ENCODE data around the gene COL16A1. TPM values are rescaled to one million over a fixed set of nuclear protein-coding genes. Genes with fewer than 3 reads are reported as not detected.

COL16A1 gene
- total RNA-seq, 1 experiment from 2014 or later = 6.2 TPM

DNA sequence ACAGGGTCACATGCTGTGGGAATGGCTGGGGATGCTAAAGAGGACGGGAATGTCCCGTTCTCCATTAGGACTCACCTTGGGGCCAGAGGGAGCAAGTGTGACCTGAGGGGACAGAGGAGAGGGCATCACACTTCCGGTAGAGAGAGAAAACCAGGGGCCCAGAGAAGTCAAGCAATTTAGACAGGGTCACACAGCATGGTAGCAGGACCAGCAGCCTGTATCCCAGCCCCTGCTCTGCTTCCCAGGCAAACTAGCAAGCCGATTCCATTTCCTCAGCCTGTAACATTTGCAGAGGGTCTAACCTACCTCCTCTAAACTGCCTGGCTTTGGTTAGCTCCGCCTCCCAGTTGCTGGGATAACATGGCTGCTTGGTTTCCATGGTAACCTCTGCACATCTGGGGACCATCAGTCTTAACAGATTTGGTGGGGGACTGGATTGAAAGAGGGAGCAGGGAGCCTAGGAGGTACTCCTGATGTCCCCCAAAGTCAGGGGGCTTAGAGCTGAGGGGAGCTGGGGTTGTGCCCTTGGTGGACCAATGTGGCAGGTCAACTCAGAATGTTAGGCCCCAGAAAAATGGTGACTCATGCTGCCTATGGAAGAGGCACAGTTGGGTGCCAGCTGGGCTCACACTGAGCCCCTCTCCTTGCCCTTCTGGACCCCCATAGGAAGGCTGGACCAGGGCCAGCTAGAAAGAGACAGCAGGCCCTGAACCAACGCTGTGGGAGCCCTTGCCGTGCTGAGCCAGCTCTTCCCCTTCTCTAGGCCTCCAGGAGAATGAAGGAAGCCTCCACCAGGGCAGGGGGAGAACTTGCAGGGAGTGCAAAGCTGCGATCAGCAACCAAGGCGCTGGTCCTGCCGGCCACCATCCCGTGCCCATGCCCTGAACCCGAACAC is 9.5 kb downstream of the COL16A1 start:
- H3K9ac ChIP-seq (ENCODE audit: extremely low read depth, insufficient read length, low read length) = no peak overlapping the region
- H4K20me1 ChIP-seq (ENCODE audit: control insufficient read depth, insufficient read depth, insufficient read length) = no peaks in the 10 kb centered on the region
- no peak overlapping the region; a peak in 1 of 7 replicates for H3K27ac Mint-ChIP-seq
- no peak overlapping the region for H3K4me3 Mint-ChIP-seq
- no CpG with 5 or more reads among the region's 12 CpGs for WGBS (ENCODE audit: extremely low coverage, insufficient read length, low lambda C conversion rate)
- no peaks in the 10 kb centered on the region for H3K4me1 ChIP-seq (ENCODE audit: insufficient read depth, low read length)
- H3K79me1 ChIP-seq (ENCODE audit: insufficient read depth, low read depth, low read length, poor library complexity, severe bottlenecking) = no peaks in the 10 kb centered on the region
- H3K4me2 ChIP-seq (ENCODE audit: insufficient read depth, insufficient read length, low read length) = no peak overlapping the region
- H3K9me3 Mint-ChIP-seq = no peaks in the 10 kb centered on the region
- H2BK15ac ChIP-seq (ENCODE audit: low read depth, low read length) = no peak overlapping the region
- H3K14ac ChIP-seq (ENCODE audit: insufficient read depth, low read length) = no peak overlapping the region
- H3K4ac ChIP-seq (ENCODE audit: low read depth, low read length) = no peak overlapping the region
- no peak overlapping the region for H2AFZ ChIP-seq (ENCODE audit: low read length)
- no peaks in the 10 kb centered on the region for H3K27me3 ChIP-seq (ENCODE audit: insufficient read depth, low read length)
- H2AK5ac ChIP-seq (ENCODE audit: insufficient read length, low read length) = no peak overlapping the region
- no peak overlapping the region for H3K23ac ChIP-seq (ENCODE audit: insufficient read length, low read depth, low read length)
- H3K4me1 Mint-ChIP-seq = peaks cover 14 to 15% of the 10 kb centered on the region in 2 experiments
- H3K36me3 Mint-ChIP-seq (ENCODE audit: insufficient read depth in 1 of 3, low read depth in 3 of 3) = no peaks in the 10 kb centered on the region
- TF ChIP-seq, protein P1, sequence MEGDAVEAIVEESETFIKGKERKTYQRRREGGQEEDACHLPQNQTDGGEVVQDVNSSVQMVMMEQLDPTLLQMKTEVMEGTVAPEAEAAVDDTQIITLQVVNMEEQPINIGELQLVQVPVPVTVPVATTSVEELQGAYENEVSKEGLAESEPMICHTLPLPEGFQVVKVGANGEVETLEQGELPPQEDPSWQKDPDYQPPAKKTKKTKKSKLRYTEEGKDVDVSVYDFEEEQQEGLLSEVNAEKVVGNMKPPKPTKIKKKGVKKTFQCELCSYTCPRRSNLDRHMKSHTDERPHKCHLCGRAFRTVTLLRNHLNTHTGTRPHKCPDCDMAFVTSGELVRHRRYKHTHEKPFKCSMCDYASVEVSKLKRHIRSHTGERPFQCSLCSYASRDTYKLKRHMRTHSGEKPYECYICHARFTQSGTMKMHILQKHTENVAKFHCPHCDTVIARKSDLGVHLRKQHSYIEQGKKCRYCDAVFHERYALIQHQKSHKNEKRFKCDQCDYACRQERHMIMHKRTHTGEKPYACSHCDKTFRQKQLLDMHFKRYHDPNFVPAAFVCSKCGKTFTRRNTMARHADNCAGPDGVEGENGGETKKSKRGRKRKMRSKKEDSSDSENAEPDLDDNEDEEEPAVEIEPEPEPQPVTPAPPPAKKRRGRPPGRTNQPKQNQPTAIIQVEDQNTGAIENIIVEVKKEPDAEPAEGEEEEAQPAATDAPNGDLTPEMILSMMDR (conservative IDR thresholded peaks at IDR 0.05) = no peak
- H3K27me3 Mint-ChIP-seq (ENCODE audit: low read depth) = no peaks in the 10 kb centered on the region
- no peak overlapping the region for H3K56ac ChIP-seq (ENCODE audit: insufficient read length, low read depth, low read length)
- H2BK12ac ChIP-seq (ENCODE audit: insufficient read length, low read depth, low read length) = no peak overlapping the region
- H2BK20ac ChIP-seq (ENCODE audit: low read depth, low read length, poor library complexity, severe bottlenecking) = no peak overlapping the region
- no peak overlapping the region for H4K8ac ChIP-seq (replicated peaks; ENCODE audit: insufficient read length, low read depth, low read length)
- no peak overlapping the region for H4K91ac ChIP-seq (ENCODE audit: insufficient read length, low read depth, low read length)
- no peaks in the 10 kb centered on the region for H3K79me2 ChIP-seq (ENCODE audit: insufficient read depth, low read length)
- no peak overlapping the region for H3K18ac ChIP-seq (ENCODE audit: insufficient read length, low read depth, low read length)
- H2BK120ac ChIP-seq (ENCODE audit: low read depth, low read length, poor library complexity, severe bottlenecking) = no peak overlapping the region
- H3K9me3 ChIP-seq (ENCODE audit: control insufficient read depth, low read depth, low read length) = no peaks in the 10 kb centered on the region
- no peaks in the 10 kb centered on the region for H3K23me2 ChIP-seq (ENCODE audit: insufficient read length, low read depth, low read length, poor library complexity, severe bottlenecking)
- H3T11ph ChIP-seq (ENCODE audit: low read length) = no peak overlapping the region
- H2BK5ac ChIP-seq (ENCODE audit: insufficient read length, low read length) = no peak overlapping the region
- no peak overlapping the region for H4K5ac ChIP-seq (ENCODE audit: insufficient read length, low read depth, low read length)
- no peak for DNase-seq
- H3K27ac ChIP-seq (ENCODE audit: insufficient read length, low read depth, low read length) = no peak overlapping the region

Measured in H9 (cell line).